GM23248 (cell line): ENCODE measurements around the gene MCF2L.

Source experiments
- EZH2 ChIP-seq: fragments of 200-600 bp; sonication (generic); IDR thresholded peaks from 2 replicates; pipeline ENCODE4 v1.6.1; 2018; ENCODE audit warnings: antibody characterized with exemption, mild to moderate bottlenecking; ENCODE audit not compliant: insufficient read depth, poor library complexity, severe bottlenecking
- EZH2phosphoT487 ChIP-seq: fragments of 200-600 bp; sonication (generic); IDR thresholded peaks from 2 replicates; pipeline ENCODE4 v1.6.1; 2018; ENCODE audit warnings: antibody characterized with exemption, moderate library complexity, mild to moderate bottlenecking, low read depth; ENCODE audit not compliant: insufficient read depth

GRCh38 chr13:113046883-113047244 is 77.8 kb downstream of the MCF2L start:
- no peak for TF ChIP-seq EZH2
- no peak for TF ChIP-seq EZH2phosphoT487
